Gastroesophageal sphincter (tissue), 3 donors: ENCODE data around the gene CCL26.
"Not testable (repeated sequence)": the region's sequence is repeated elsewhere in the genome, so short reads cannot be mapped to it uniquely, and the experiment has no call there.

Experiments used
- POLR2A ChIP-seq, 2 donors: fragments of 450-650 bp; IDR thresholded peaks; one replicate each; pipeline ENCODE4 v1.6.1; 2017; ENCODE audit warnings: antibody characterized with exemption in 2 of 2, mild to moderate bottlenecking in 2 of 2, moderate library complexity in 1 of 2
- TF ChIP-seq, protein P1 (sequence below), 4 experiments: fragments of 200-600 bp in 2 of 4; fragments of 450-650 bp in 2 of 4; sonication (generic) in 1 of 4; IDR thresholded peaks; one replicate each; pipeline ENCODE4 v1.5.1; 2017 to 2019; ENCODE audit warnings: antibody characterized with exemption in 4 of 4, mild to moderate bottlenecking in 2 of 4, moderate library complexity in 2 of 4

DNA sequence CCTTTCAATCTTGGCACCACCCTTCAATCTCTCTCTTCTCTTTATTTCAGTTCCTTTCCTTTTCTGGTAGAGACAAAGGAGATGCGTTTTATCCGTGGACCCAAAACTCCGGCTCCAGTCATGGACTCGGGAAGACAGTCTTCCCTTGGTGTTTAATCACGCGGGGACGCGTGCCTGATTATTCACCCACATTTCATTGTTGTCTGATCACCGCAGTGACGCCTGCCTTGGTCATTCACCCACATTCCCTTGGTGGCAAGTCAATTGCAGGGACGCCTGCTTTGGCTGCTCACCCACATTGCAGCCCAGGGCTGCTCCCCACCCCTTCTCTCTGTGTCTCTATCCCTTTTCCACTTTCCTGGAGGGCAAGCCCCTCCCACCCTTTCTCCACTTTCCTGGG lies 7.5 kb upstream of the CCL26 start:
- TF ChIP-seq, protein P1, sequence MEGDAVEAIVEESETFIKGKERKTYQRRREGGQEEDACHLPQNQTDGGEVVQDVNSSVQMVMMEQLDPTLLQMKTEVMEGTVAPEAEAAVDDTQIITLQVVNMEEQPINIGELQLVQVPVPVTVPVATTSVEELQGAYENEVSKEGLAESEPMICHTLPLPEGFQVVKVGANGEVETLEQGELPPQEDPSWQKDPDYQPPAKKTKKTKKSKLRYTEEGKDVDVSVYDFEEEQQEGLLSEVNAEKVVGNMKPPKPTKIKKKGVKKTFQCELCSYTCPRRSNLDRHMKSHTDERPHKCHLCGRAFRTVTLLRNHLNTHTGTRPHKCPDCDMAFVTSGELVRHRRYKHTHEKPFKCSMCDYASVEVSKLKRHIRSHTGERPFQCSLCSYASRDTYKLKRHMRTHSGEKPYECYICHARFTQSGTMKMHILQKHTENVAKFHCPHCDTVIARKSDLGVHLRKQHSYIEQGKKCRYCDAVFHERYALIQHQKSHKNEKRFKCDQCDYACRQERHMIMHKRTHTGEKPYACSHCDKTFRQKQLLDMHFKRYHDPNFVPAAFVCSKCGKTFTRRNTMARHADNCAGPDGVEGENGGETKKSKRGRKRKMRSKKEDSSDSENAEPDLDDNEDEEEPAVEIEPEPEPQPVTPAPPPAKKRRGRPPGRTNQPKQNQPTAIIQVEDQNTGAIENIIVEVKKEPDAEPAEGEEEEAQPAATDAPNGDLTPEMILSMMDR (IDR thresholded peaks at IDR 0.05): not testable (repeated sequence)
- TF ChIP-seq POLR2A (IDR thresholded peaks at IDR 0.05): not testable (repeated sequence)
